GM12873 (cell line): ENCODE measurements around the gene MYL12B.

Source experiments
- CTCF ChIP-seq: IDR thresholded peaks from 2 replicates; pipeline ENCODE4 v1.5.1; 2012; ENCODE audit warnings: low read depth, mild to moderate bottlenecking, moderate library complexity, low read length, control low read depth; ENCODE audit not compliant: insufficient read depth; ENCODE audit errors: missing control alignments

MYL12B gene

GRCh38 chr18:3266062-3266608 is 4.2 kb downstream of the MYL12B start:
- no peak for TF ChIP-seq CTCF

- no peak for TF ChIP-seq CTCF
These were observed 6.4 kb downstream of the MYL12B start for GRCh38 chr18:3268306-3268705.

- TF ChIP-seq CTCF, result no peak
These were observed 7.4 kb downstream of the MYL12B start for GRCh38 chr18:3269241-3269913.

- no peak for TF ChIP-seq CTCF
These were observed 8.0 kb downstream of the MYL12B start for GRCh38 chr18:3269914-3270299.

- no peak for TF ChIP-seq CTCF
These were observed 11.1 kb downstream of the MYL12B start for GRCh38 chr18:3273042-3273441.

- TF ChIP-seq CTCF, result no peak
These were observed 17.6 kb downstream of the MYL12B start for GRCh38 chr18:3279201-3280185.
